Activated T-cell treated with anti-CD3 and anti-CD28 coated beads, Interleukin-2, amount 50 U/mL, for 24 hours (primary cell): ENCODE measurements around the gene COL26A1.

Source experiments
- DNase-seq: peaks from one replicate; pipeline ENCODE4 v3.0.0-alpha.2; 2020
- H3K27ac Mint-ChIP-seq: 2 replicates; pipeline ENCODE4 v1.8.0; 2020; ENCODE audit warnings: mild to moderate bottlenecking, mixed read lengths
- H3K27me3 Mint-ChIP-seq: 2 replicates; pipeline ENCODE4 v1.8.0; 2020; ENCODE audit warnings: mixed read lengths
- H3K36me3 Mint-ChIP-seq: 2 replicates; pipeline ENCODE4 v1.8.0; 2020; ENCODE audit warnings: low read depth, mixed read lengths
- H3K4me1 Mint-ChIP-seq: 2 replicates; pipeline ENCODE4 v1.8.0; 2020; ENCODE audit warnings: low read depth, mixed read lengths
- H3K4me3 Mint-ChIP-seq: 2 replicates; pipeline ENCODE4 v1.8.0; 2020; ENCODE audit warnings: mild to moderate bottlenecking, moderate library complexity, mixed read lengths
- H3K9me3 Mint-ChIP-seq: 2 replicates; pipeline ENCODE4 v1.8.0; 2020; ENCODE audit warnings: mixed read lengths

The COL26A1 gene

GRCh38 chr7:101545441-101546190, 182.9 kb downstream of the COL26A1 start:
- no peak for DNase-seq
- Mint-ChIP-seq H3K4me3 (no peak overlapping the region), H3K4me1 (peaks cover 4% of the 10 kb centered on the region), H3K9me3 (no peaks in the 10 kb centered on the region), H3K27me3 (no peaks in the 10 kb centered on the region), H3K27ac (no peak overlapping the region), H3K36me3 (no peaks in the 10 kb centered on the region)

GRCh38 chr7:101546308-101546936, 183.7 kb downstream of the COL26A1 start:
- no peaks in the 10 kb centered on the region for H3K27me3 Mint-ChIP-seq
- H3K4me1 Mint-ChIP-seq = peaks cover 4% of the 10 kb centered on the region
- no peak overlapping the region for H3K27ac Mint-ChIP-seq
- no peaks in the 10 kb centered on the region for H3K9me3 Mint-ChIP-seq
- no peaks in the 10 kb centered on the region for H3K36me3 Mint-ChIP-seq
- no peak for DNase-seq
- no peak overlapping the region for H3K4me3 Mint-ChIP-seq

GRCh38 chr7:101547022-101547915, 184.6 kb downstream of the COL26A1 start:
- no peak for DNase-seq
- no peak overlapping the region for H3K27ac Mint-ChIP-seq
- H3K27me3 Mint-ChIP-seq = no peaks in the 10 kb centered on the region
- no peaks in the 10 kb centered on the region for H3K36me3 Mint-ChIP-seq
- no peak overlapping the region for H3K4me3 Mint-ChIP-seq
- no peaks in the 10 kb centered on the region for H3K9me3 Mint-ChIP-seq
- H3K4me1 Mint-ChIP-seq = peaks cover 4% of the 10 kb centered on the region

- Mint-ChIP-seq H3K4me3 (no peak overlapping the region), H3K9me3 (no peaks in the 10 kb centered on the region), H3K36me3 (no peaks in the 10 kb centered on the region), H3K27ac (no peak overlapping the region), H3K4me1 (no peaks in the 10 kb centered on the region), H3K27me3 (no peaks in the 10 kb centered on the region)
- no peak for DNase-seq
Observed at GRCh38 chr7:101547916-101548661, 185.4 kb downstream of the COL26A1 start.

GRCh38 chr7:101549734-101550133, 187.1 kb downstream of the COL26A1 start:
- DNase-seq = no peak
- no peaks in the 10 kb centered on the region for H3K9me3 Mint-ChIP-seq
- H3K4me3 Mint-ChIP-seq = no peak overlapping the region
- no peaks in the 10 kb centered on the region for H3K4me1 Mint-ChIP-seq
- no peak overlapping the region for H3K27ac Mint-ChIP-seq
- H3K27me3 Mint-ChIP-seq = no peaks in the 10 kb centered on the region
- no peaks in the 10 kb centered on the region for H3K36me3 Mint-ChIP-seq

- Mint-ChIP-seq H3K9me3 (no peaks in the 10 kb centered on the region), H3K27me3 (peaks cover under 1% of the 10 kb centered on the region), H3K4me1 (no peaks in the 10 kb centered on the region), H3K36me3 (no peaks in the 10 kb centered on the region), H3K27ac (no peak overlapping the region), H3K4me3 (no peak overlapping the region)
- peak; percentile 20 for DNase-seq
Observed at GRCh38 chr7:101550641-101551541, 188.2 kb downstream of the COL26A1 start.

GRCh38 chr7:101553018-101553770, 190.5 kb downstream of the COL26A1 start:
- H3K9me3 Mint-ChIP-seq = no peaks in the 10 kb centered on the region
- no peaks in the 10 kb centered on the region for H3K4me1 Mint-ChIP-seq
- H3K4me3 Mint-ChIP-seq = no peak overlapping the region
- DNase-seq = peak; percentile 7
- no peaks in the 10 kb centered on the region for H3K36me3 Mint-ChIP-seq
- H3K27me3 Mint-ChIP-seq = peaks cover 8% of the 10 kb centered on the region
- no peak overlapping the region for H3K27ac Mint-ChIP-seq

- H3K9me3 Mint-ChIP-seq = no peaks in the 10 kb centered on the region
- H3K4me1 Mint-ChIP-seq = no peaks in the 10 kb centered on the region
- H3K4me3 Mint-ChIP-seq = no peak overlapping the region
- DNase-seq = peak; percentile 11
- H3K27me3 Mint-ChIP-seq = peaks cover 8% of the 10 kb centered on the region
- no peak overlapping the region for H3K27ac Mint-ChIP-seq
- H3K36me3 Mint-ChIP-seq = no peaks in the 10 kb centered on the region
Observed at GRCh38 chr7:101553771-101554445, 191.2 kb downstream of the COL26A1 start.

- H3K4me1 Mint-ChIP-seq = no peaks in the 10 kb centered on the region
- H3K27ac Mint-ChIP-seq = no peak overlapping the region
- DNase-seq = peak; percentile 9
- H3K27me3 Mint-ChIP-seq = peaks cover 8% of the 10 kb centered on the region
- H3K36me3 Mint-ChIP-seq = no peaks in the 10 kb centered on the region
- H3K9me3 Mint-ChIP-seq = no peaks in the 10 kb centered on the region
- H3K4me3 Mint-ChIP-seq = no peak overlapping the region
Observed at GRCh38 chr7:101554584-101555268, 192.1 kb downstream of the COL26A1 start.

- peak; percentile 13 for DNase-seq
- Mint-ChIP-seq H3K4me1 (no peaks in the 10 kb centered on the region), H3K36me3 (no peaks in the 10 kb centered on the region), H3K9me3 (no peaks in the 10 kb centered on the region), H3K27ac (no peak overlapping the region), H3K27me3 (peaks cover 8% of the 10 kb centered on the region), H3K4me3 (no peak overlapping the region)
Observed at GRCh38 chr7:101555269-101555920, 192.7 kb downstream of the COL26A1 start.

GRCh38 chr7:101555921-101556275, 193.2 kb downstream of the COL26A1 start:
- Mint-ChIP-seq H3K4me3 (no peak overlapping the region), H3K27ac (no peak overlapping the region), H3K9me3 (no peaks in the 10 kb centered on the region), H3K36me3 (no peaks in the 10 kb centered on the region), H3K27me3 (peaks cover 8% of the 10 kb centered on the region), H3K4me1 (no peaks in the 10 kb centered on the region)
- DNase-seq = peak; percentile 17

- Mint-ChIP-seq H3K9me3 (no peaks in the 10 kb centered on the region), H3K4me3 (no peak overlapping the region), H3K4me1 (no peaks in the 10 kb centered on the region), H3K36me3 (no peaks in the 10 kb centered on the region), H3K27ac (no peak overlapping the region), H3K27me3 (peaks cover 8% of the 10 kb centered on the region)
- no peak for DNase-seq
Observed at GRCh38 chr7:101556453-101556968, 193.8 kb downstream of the COL26A1 start.
